ENCODE data around the gene FAM186B.

GRCh38 chr12:49599961-49600360 is 5.5 kb downstream of the FAM186B start:
- TF ChIP-seq, protein P1, sequence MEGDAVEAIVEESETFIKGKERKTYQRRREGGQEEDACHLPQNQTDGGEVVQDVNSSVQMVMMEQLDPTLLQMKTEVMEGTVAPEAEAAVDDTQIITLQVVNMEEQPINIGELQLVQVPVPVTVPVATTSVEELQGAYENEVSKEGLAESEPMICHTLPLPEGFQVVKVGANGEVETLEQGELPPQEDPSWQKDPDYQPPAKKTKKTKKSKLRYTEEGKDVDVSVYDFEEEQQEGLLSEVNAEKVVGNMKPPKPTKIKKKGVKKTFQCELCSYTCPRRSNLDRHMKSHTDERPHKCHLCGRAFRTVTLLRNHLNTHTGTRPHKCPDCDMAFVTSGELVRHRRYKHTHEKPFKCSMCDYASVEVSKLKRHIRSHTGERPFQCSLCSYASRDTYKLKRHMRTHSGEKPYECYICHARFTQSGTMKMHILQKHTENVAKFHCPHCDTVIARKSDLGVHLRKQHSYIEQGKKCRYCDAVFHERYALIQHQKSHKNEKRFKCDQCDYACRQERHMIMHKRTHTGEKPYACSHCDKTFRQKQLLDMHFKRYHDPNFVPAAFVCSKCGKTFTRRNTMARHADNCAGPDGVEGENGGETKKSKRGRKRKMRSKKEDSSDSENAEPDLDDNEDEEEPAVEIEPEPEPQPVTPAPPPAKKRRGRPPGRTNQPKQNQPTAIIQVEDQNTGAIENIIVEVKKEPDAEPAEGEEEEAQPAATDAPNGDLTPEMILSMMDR (IDR thresholded peaks at IDR 0.05) = no peak
- TF ChIP-seq EZH2 (IDR thresholded peaks at IDR 0.05) = no peak
